Ishikawa (cell line): Measurements from ENCODE around the gene MGP.

ENCODE experiments used
- CEBPB ChIP-seq: IDR thresholded peaks from 2 replicates; pipeline ENCODE4 v1.6.1; 2012
- CREB1 ChIP-seq: IDR thresholded peaks from 2 replicates; pipeline ENCODE4 v1.6.1; 2012; ENCODE audit warnings: low read depth
- EGR1 ChIP-seq: IDR thresholded peaks from 2 replicates; pipeline ENCODE4 v1.6.1; 2012
- EP300 ChIP-seq: IDR thresholded peaks from 2 replicates; pipeline ENCODE4 v1.6.1; 2012; ENCODE audit warnings: borderline replicate concordance
- FOXM1 ChIP-seq: IDR thresholded peaks from 2 replicates; pipeline ENCODE4 v1.6.1; 2012; ENCODE audit warnings: low read depth, borderline replicate concordance
- MAX ChIP-seq: IDR thresholded peaks from 2 replicates; pipeline ENCODE4 v1.6.1; 2012
- NFIC ChIP-seq: IDR thresholded peaks from 2 replicates; pipeline ENCODE4 v1.6.1; 2012
- RAD21 ChIP-seq: IDR thresholded peaks from 2 replicates; pipeline ENCODE4 v1.6.1; 2012; ENCODE audit warnings: low read depth
- TAF1 ChIP-seq: IDR thresholded peaks from 2 replicates; pipeline ENCODE4 v1.6.1; 2012; ENCODE audit warnings: low read depth, mild to moderate bottlenecking
- TCF12 ChIP-seq: IDR thresholded peaks from 2 replicates; pipeline ENCODE4 v1.6.1; 2012; ENCODE audit warnings: low read depth
- TEAD4 ChIP-seq: IDR thresholded peaks from 2 replicates; pipeline ENCODE4 v1.6.1; 2012
- USF1 ChIP-seq: IDR thresholded peaks from 2 replicates; pipeline ENCODE4 v1.6.1; 2012
- YY1 ChIP-seq: IDR thresholded peaks from 2 replicates; pipeline ENCODE4 v1.6.1; 2012; ENCODE audit warnings: low read depth
- ZBTB7A ChIP-seq: IDR thresholded peaks from 2 replicates; pipeline ENCODE4 v1.6.1; 2012; ENCODE audit warnings: low read depth
- TF ChIP-seq, protein P1 (sequence below): IDR thresholded peaks from 2 replicates; pipeline ENCODE4 v1.6.1; 2012; ENCODE audit warnings: low read depth, mild to moderate bottlenecking

Gene MGP

GRCh38 chr12:14880890-14881453 lies 4.7 kb downstream of the MGP start:
- TF ChIP-seq ZBTB7A: no peak
- TF ChIP-seq, protein P1, sequence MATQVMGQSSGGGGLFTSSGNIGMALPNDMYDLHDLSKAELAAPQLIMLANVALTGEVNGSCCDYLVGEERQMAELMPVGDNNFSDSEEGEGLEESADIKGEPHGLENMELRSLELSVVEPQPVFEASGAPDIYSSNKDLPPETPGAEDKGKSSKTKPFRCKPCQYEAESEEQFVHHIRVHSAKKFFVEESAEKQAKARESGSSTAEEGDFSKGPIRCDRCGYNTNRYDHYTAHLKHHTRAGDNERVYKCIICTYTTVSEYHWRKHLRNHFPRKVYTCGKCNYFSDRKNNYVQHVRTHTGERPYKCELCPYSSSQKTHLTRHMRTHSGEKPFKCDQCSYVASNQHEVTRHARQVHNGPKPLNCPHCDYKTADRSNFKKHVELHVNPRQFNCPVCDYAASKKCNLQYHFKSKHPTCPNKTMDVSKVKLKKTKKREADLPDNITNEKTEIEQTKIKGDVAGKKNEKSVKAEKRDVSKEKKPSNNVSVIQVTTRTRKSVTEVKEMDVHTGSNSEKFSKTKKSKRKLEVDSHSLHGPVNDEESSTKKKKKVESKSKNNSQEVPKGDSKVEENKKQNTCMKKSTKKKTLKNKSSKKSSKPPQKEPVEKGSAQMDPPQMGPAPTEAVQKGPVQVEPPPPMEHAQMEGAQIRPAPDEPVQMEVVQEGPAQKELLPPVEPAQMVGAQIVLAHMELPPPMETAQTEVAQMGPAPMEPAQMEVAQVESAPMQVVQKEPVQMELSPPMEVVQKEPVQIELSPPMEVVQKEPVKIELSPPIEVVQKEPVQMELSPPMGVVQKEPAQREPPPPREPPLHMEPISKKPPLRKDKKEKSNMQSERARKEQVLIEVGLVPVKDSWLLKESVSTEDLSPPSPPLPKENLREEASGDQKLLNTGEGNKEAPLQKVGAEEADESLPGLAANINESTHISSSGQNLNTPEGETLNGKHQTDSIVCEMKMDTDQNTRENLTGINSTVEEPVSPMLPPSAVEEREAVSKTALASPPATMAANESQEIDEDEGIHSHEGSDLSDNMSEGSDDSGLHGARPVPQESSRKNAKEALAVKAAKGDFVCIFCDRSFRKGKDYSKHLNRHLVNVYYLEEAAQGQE: no peak
- TF ChIP-seq CEBPB: no peak
- no peak for TF ChIP-seq FOXM1
- no peak for TF ChIP-seq NFIC
- TF ChIP-seq EP300: no peak
- TF ChIP-seq YY1: no peak
- TF ChIP-seq TEAD4: no peak
- no peak for TF ChIP-seq CREB1
- TF ChIP-seq RAD21: no peak
- no peak for TF ChIP-seq TAF1
- TF ChIP-seq EGR1: no peak
- no peak for TF ChIP-seq USF1
- TF ChIP-seq MAX: no peak
- no peak for TF ChIP-seq TCF12

- TF ChIP-seq TEAD4 (no peak), EP300 (no peak)
These were observed 6.3 kb downstream of the MGP start for GRCh38 chr12:14879222-14879933.

- TF ChIP-seq MAX (no peak), EGR1 (no peak), TAF1 (no peak)
These were observed 7.2 kb downstream of the MGP start for GRCh38 chr12:14878488-14878887.

DNA sequence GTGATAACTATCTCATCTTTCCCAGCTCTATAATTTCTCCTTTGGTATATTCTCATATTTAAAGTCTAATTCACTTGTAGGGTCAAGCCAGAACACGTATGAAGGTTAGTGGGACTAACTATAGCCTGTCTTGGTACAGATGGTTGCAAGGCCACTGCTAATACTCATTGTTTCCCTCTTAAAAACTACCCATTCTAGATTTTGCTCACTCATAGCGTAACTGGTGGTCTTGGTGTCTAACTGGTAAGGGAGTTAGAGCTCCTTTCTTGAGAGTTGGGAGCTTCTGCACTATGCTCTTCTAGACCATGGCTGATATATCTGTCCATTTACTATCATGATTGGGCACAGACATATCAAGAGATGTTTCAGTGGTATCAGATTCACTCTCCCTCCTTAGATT lies 8.8 kb downstream of the MGP start:
- TF ChIP-seq TEAD4 (no peak), EGR1 (no peak), FOXM1 (no peak), EP300 (no peak), USF1 (no peak), ZBTB7A (no peak), CEBPB (no peak), TCF12 (no peak)

DNA sequence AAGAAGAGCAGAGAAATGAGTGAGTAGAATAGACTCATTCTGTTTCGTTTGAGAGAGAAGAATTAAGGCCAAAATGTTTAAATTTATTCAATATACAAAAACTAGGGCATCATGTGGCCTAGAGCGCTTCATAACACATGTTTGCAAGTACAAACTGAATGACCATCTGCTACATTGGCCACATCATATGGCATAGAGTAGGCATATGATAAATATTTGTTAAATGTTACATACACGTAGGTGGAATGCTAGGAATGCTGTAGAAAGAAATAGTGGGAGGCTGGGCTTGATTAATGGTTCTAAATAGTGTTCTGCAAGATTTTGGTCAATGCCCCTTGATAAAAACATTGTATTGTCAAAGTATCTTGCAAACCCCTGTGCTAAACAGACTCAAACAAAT lies 10.8 kb downstream of the MGP start:
- TF ChIP-seq TEAD4 (peak; percentile 67), CREB1 (no peak)

GRCh38 chr12:14873440-14874185 lies 12.0 kb downstream of the MGP start:
- TF ChIP-seq CEBPB (no peak), CREB1 (no peak), FOXM1 (no peak), EP300 (no peak), MAX (no peak), USF1 (no peak), NFIC (no peak), TCF12 (no peak), ZBTB7A (no peak), YY1 (no peak), RAD21 (no peak), EGR1 (no peak), TEAD4 (no peak), TAF1 (no peak)
- TF ChIP-seq, protein P1: no peak
